Measurements from ENCODE around the gene WARS2. TPM values are rescaled to one million over a fixed set of nuclear protein-coding genes. Genes with fewer than 3 reads are reported as not detected.
"Not testable (repeated sequence)": the region's sequence is repeated elsewhere in the genome, so short reads cannot be mapped to it uniquely, and the experiment has no call there.

WARS2 gene
- total RNA-seq (2014; rRNA removed; shearing (Covaris generic)): 15.1 and 21.9 TPM in 2 replicates

GRCh38 chr1:119140177-119141019, at the start of gene WARS2:
WARS2 (minus strand) TSS chr1:119140653; CDS start chr1:119140644, 9 bp downstream.
- peak; percentile 98 for DNase-seq (ENCODE audit: low spot score)

GRCh38 chr1:119188926-119189325, 48.5 kb upstream of the WARS2 start:
- DNase-seq (ENCODE audit: low spot score): no peak

GRCh38 chr1:119187416-119187815, 47.0 kb upstream of the WARS2 start:
- DNase-seq (ENCODE audit: low spot score): no peak

- DNase-seq (ENCODE audit: low spot score): no peak
Observed at GRCh38 chr1:119186471-119186870, 46.0 kb upstream of the WARS2 start.

- no peak for DNase-seq (ENCODE audit: low spot score)
Observed at GRCh38 chr1:119184972-119185371, 44.5 kb upstream of the WARS2 start.

- DNase-seq (ENCODE audit: low spot score): no peak
Observed at GRCh38 chr1:119181218-119181617, 40.8 kb upstream of the WARS2 start.

GRCh38 chr1:119179051-119179450, 38.6 kb upstream of the WARS2 start:
- DNase-seq (ENCODE audit: low spot score): no peak

GRCh38 chr1:119172927-119173326, 32.5 kb upstream of the WARS2 start:
- DNase-seq (ENCODE audit: low spot score): not testable (repeated sequence)

GRCh38 chr1:119171381-119172010, 31.0 kb upstream of the WARS2 start:
- not testable (repeated sequence) for DNase-seq (ENCODE audit: low spot score)

- no peak for DNase-seq (ENCODE audit: low spot score)
Observed at GRCh38 chr1:119163396-119163795, 22.9 kb upstream of the WARS2 start.

- DNase-seq (ENCODE audit: low spot score): no peak
Observed at GRCh38 chr1:119160866-119161265, 20.4 kb upstream of the WARS2 start.

- DNase-seq (ENCODE audit: low spot score): no peak
Observed at GRCh38 chr1:119160409-119160808, 20.0 kb upstream of the WARS2 start.

GRCh38 chr1:119159966-119160365, 19.5 kb upstream of the WARS2 start:
- no peak for DNase-seq (ENCODE audit: low spot score)

- no peak for DNase-seq (ENCODE audit: low spot score)
Observed at GRCh38 chr1:119159111-119159510, 18.7 kb upstream of the WARS2 start.

GRCh38 chr1:119156761-119157160, 16.3 kb upstream of the WARS2 start:
- not testable (repeated sequence) for DNase-seq (ENCODE audit: low spot score)

- DNase-seq (ENCODE audit: low spot score): not testable (repeated sequence)
Observed at GRCh38 chr1:119155069-119155468, 14.6 kb upstream of the WARS2 start.

GRCh38 chr1:119150150-119150549, 9.7 kb upstream of the WARS2 start:
- DNase-seq (ENCODE audit: low spot score): no peak

- no peak for DNase-seq (ENCODE audit: low spot score)
Observed at GRCh38 chr1:119147661-119148090, 7.2 kb upstream of the WARS2 start.

- DNase-seq (ENCODE audit: low spot score): no peak
Observed at GRCh38 chr1:119146466-119146865, 6.0 kb upstream of the WARS2 start.

GRCh38 chr1:119144813-119145212, 4.4 kb upstream of the WARS2 start:
- DNase-seq (ENCODE audit: low spot score): no peak

GRCh38 chr1:119143706-119144105, 3.3 kb upstream of the WARS2 start:
- DNase-seq (ENCODE audit: low spot score): no peak

- no peak for DNase-seq (ENCODE audit: low spot score)
Observed at GRCh38 chr1:119141660-119142059, 1.2 kb upstream of the WARS2 start.

- no peak for DNase-seq (ENCODE audit: low spot score)
Observed at GRCh38 chr1:119141020-119141424, 569 bp upstream of the WARS2 start.

All from H4 (cell line).